GM18861 (cell line): ENCODE data around the gene CALHM3.
A peak's percentile ranks its signal among the peaks of the same experiment; 100 is the strongest.

Experiments used
- ATAC-seq: cut with Tn5 transposase; IDR thresholded peaks from one replicate; pipeline ENCODE4 v1.9.1; 2021; ENCODE audit not compliant: unreplicated experiment

CALHM3 gene

GRCh38 chr10:103475437-103475836, 3.6 kb downstream of the CALHM3 start:
- ATAC-seq, result no peak

- ATAC-seq, result no peak
These were observed 5.0 kb downstream of the CALHM3 start for GRCh38 chr10:103474077-103474476.

GRCh38 chr10:103473261-103473671, 5.8 kb downstream of the CALHM3 start:
- ATAC-seq, result no peak

GRCh38 chr10:103472005-103472404, 7.0 kb downstream of the CALHM3 start:
- ATAC-seq, result no peak

- peak; percentile 53 for ATAC-seq
These were observed 8.0 kb downstream of the CALHM3 start for GRCh38 chr10:103470761-103471653.

- no peak for ATAC-seq
These were observed 9.8 kb downstream of the CALHM3 start for GRCh38 chr10:103469201-103469600.

GRCh38 chr10:103467406-103467805, 11.6 kb downstream of the CALHM3 start:
- peak; percentile 34 for ATAC-seq

- ATAC-seq, result no peak
These were observed 12.3 kb downstream of the CALHM3 start for GRCh38 chr10:103466734-103467133.

- no peak for ATAC-seq
These were observed 13.4 kb downstream of the CALHM3 start for GRCh38 chr10:103465411-103466179.

- no peak for ATAC-seq
These were observed 15.5 kb downstream of the CALHM3 start for GRCh38 chr10:103463499-103463898.

- ATAC-seq, result no peak
These were observed 19.4 kb downstream of the CALHM3 start for GRCh38 chr10:103459615-103460014.

- ATAC-seq, result peak; percentile 79
These were observed 20.3 kb downstream of the CALHM3 start, which contains the start of gene CALHM1 for GRCh38 chr10:103458720-103459119. Gene CALHM1, minus strand, starts transcription at chr10:103458900. Its CDS starts 149 bp downstream, at chr10:103458751.

- ATAC-seq, result no peak
These were observed 21.0 kb downstream of the CALHM3 start for GRCh38 chr10:103457896-103458583.

- ATAC-seq, result no peak
These were observed 21.8 kb downstream of the CALHM3 start for GRCh38 chr10:103457176-103457712.

GRCh38 chr10:103456074-103456660, 22.9 kb downstream of the CALHM3 start:
- ATAC-seq, result no peak

GRCh38 chr10:103455235-103455634, 23.8 kb downstream of the CALHM3 start:
- no peak for ATAC-seq

GRCh38 chr10:103454026-103454425, 25.0 kb downstream of the CALHM3 start:
- ATAC-seq, result no peak

- no peak for ATAC-seq
These were observed 26.4 kb downstream of the CALHM3 start for GRCh38 chr10:103452506-103453230.

- ATAC-seq, result no peak
These were observed 27.1 kb downstream of the CALHM3 start, which contains the start of gene CALHM2 for GRCh38 chr10:103451831-103452505. Gene CALHM2, minus strand, starts transcription at chr10:103452370. Its CDS starts 2,429 bp downstream, at chr10:103449941.
